Measurements from ENCODE around the gene ZNF213.
"Not testable (repeated sequence)": the region's sequence is repeated elsewhere in the genome, so short reads cannot be mapped to it uniquely, and the experiment has no call there.

ZNF213 gene

GRCh38 chr16:3171181-3171854 lies 36.5 kb downstream of the ZNF213 start:
- no peak for DNase-seq

- no peak for DNase-seq
These were observed 37.2 kb downstream of the ZNF213 start for GRCh38 chr16:3171855-3172593.

GRCh38 chr16:3173892-3174617 lies 39.2 kb downstream of the ZNF213 start:
- no peak for DNase-seq

- no peak for DNase-seq
These were observed 39.9 kb downstream of the ZNF213 start for GRCh38 chr16:3174618-3175148.

- no peak for DNase-seq
These were observed 40.6 kb downstream of the ZNF213 start for GRCh38 chr16:3175157-3176093.

- no peak for DNase-seq
These were observed 44.8 kb downstream of the ZNF213 start for GRCh38 chr16:3179651-3180050.

- DNase-seq: no peak
These were observed 45.6 kb downstream of the ZNF213 start for GRCh38 chr16:3180445-3180878.

GRCh38 chr16:3182293-3182607 lies 47.4 kb downstream of the ZNF213 start:
- not testable (repeated sequence) for DNase-seq

GRCh38 chr16:3182608-3183444 lies 48.0 kb downstream of the ZNF213 start:
- DNase-seq: no peak

GRCh38 chr16:3183445-3184139 lies 48.8 kb downstream of the ZNF213 start:
- no peak for DNase-seq

GRCh38 chr16:3186946-3187690 lies 52.3 kb downstream of the ZNF213 start:
- no peak for DNase-seq

- no peak for DNase-seq
These were observed 53.2 kb downstream of the ZNF213 start, which contains the start of gene OR1F1 for GRCh38 chr16:3187798-3188674. Gene OR1F1, plus strand, starts transcription at chr16:3188204.

- DNase-seq: no peak
These were observed 53.8 kb downstream of the ZNF213 start for GRCh38 chr16:3188675-3188924.

GRCh38 chr16:3188925-3189825 lies 54.3 kb downstream of the ZNF213 start:
- no peak for DNase-seq

- DNase-seq: no peak
These were observed 55.0 kb downstream of the ZNF213 start for GRCh38 chr16:3189869-3190268.

GRCh38 chr16:3190949-3191353 lies 56.1 kb downstream of the ZNF213 start:
- DNase-seq: no peak
